Cardiac fibroblast (primary cell): ENCODE measurements around the gene PRL.
A peak's percentile ranks its signal among the peaks of the same experiment; 100 is the strongest.

Experiments
- DNase-seq, 2 donors: peaks; one replicate each; pipeline versions ENCODE4 v3.0.0 to v3.0.0-alpha.2; 2010; ENCODE audit warnings: low read depth in 2 of 2
- H3K4me3 ChIP-seq, 2 donors: replicated peaks in 1 of 2; 1 replicate in 1 of 2; 2 replicates in 1 of 2; pipeline ENCODE4 v1.5.1; 2011; ENCODE audit warnings: low read depth in 2 of 2, low read length in 2 of 2, mild to moderate bottlenecking in 2 of 2, moderate library complexity in 1 of 2
- TF ChIP-seq, protein P1 (sequence below): IDR thresholded peaks from one replicate; pipeline ENCODE4 v1.5.1; 2011; ENCODE audit warnings: low read depth, mild to moderate bottlenecking, low read length, inconsistent platforms

Gene PRL

DNA sequence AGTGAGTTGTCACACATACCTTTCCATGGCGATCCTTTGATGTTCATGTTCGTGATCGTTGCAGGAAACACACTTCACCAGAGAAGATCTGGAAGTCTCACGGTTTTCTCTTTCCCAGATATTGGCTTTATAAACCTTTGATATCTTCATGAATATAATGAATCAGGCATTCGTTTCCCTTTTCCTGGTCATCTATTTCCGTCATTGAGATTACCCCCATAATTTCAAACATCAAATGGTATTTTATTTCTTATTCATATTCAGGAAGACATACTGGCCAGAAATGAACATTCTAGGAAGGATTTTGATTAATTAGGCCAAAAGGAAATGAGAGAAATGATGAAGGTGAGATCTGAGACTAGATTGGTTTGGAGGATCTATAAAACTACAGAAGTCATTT, at the start of gene PRL:
Gene PRL, minus strand, starts transcription at position 101 of the 400 bp plus-strand sequence. Its CDS starts 54 bp downstream, at position 47.
- no peak within 1 kb of the TSS for H3K4me3 ChIP-seq
- TF ChIP-seq, protein P1, sequence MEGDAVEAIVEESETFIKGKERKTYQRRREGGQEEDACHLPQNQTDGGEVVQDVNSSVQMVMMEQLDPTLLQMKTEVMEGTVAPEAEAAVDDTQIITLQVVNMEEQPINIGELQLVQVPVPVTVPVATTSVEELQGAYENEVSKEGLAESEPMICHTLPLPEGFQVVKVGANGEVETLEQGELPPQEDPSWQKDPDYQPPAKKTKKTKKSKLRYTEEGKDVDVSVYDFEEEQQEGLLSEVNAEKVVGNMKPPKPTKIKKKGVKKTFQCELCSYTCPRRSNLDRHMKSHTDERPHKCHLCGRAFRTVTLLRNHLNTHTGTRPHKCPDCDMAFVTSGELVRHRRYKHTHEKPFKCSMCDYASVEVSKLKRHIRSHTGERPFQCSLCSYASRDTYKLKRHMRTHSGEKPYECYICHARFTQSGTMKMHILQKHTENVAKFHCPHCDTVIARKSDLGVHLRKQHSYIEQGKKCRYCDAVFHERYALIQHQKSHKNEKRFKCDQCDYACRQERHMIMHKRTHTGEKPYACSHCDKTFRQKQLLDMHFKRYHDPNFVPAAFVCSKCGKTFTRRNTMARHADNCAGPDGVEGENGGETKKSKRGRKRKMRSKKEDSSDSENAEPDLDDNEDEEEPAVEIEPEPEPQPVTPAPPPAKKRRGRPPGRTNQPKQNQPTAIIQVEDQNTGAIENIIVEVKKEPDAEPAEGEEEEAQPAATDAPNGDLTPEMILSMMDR: no peak
- no peak for DNase-seq

DNA sequence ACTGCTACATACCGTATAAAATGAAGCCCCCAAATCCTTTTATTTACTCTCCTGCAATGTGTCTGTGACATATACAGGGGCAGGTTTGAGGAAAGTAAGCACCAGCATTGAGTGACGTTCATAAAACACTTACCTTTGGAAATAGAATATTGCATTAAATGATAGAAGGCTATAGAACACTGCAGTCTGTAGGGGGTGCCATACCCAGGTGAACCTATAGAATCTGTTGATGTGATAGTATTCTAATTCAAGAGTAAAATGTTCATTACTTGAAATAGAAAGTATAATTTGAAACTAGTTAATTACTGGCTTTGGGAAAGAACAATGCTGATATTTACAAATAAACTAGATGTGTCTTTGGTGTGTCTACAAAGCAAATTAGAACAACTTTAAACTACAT, 47.0 kb upstream of the PRL start:
- no peak for DNase-seq
- H3K4me3 ChIP-seq: no peak overlapping the region
- TF ChIP-seq, protein P1: peak; percentile 1

DNA sequence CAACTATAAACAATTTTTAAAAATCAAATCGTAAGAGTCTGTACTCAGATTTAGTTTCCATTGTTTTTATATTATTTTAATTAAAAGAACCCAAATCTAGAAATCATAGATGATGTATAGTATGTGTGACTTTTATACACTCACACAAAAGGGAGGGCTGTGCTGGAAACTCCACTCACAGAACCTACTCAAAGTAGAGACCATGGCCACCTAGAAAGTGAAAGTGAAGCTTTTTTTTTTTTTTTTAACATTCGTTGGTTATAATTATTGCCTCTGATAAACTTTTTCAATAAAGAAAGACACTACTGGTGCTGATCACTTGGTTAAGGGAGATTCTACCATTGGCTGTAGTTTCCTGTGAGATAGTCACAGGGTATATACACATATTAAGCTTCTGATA, 37.9 kb upstream of the PRL start:
- TF ChIP-seq, protein P1: no peak
- H3K4me3 ChIP-seq: no peak overlapping the region
- no peak for DNase-seq

DNA sequence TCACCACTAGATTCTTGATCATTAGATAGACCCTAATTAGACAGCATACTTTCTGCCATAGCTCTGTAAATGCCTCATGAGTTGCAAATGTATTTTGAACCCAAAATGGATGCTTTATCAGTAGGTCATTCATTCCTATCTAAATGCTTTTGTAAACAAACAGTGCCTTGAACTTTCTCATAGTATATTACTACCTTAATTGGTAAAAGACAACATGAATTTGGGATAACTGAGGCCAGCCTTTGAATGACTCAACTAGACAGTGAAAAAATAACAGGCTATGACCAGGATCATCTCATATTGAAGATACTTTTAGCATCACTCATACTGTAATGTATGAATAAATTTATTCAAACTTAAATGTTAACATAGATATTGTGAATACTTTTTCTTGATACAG, 37.0 kb upstream of the PRL start:
- TF ChIP-seq, protein P1: no peak
- DNase-seq: peak in 1 of 2 donors; percentile 38
- H3K4me3 ChIP-seq: no peak overlapping the region

DNA sequence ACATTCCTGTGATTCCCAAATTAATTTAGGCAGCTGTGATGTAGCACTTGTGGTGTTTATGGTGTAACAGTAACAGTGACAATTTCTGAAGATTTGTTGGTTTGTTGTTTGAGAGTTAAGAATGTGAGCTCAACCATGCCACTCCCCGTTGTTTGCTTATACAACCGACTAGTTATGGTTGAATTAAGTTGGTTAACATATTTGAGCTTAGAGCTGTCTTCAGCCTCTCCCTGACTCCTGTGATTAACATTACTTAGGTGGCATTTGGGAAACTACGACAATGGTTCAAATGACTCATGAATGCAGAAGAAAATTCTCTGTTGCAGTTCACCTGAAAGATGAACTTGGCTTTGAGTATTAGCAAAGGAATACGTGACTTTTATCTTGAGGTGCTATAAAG, 35.9 kb upstream of the PRL start:
- DNase-seq: no peak
- TF ChIP-seq, protein P1: no peak
- no peak overlapping the region for H3K4me3 ChIP-seq

DNA sequence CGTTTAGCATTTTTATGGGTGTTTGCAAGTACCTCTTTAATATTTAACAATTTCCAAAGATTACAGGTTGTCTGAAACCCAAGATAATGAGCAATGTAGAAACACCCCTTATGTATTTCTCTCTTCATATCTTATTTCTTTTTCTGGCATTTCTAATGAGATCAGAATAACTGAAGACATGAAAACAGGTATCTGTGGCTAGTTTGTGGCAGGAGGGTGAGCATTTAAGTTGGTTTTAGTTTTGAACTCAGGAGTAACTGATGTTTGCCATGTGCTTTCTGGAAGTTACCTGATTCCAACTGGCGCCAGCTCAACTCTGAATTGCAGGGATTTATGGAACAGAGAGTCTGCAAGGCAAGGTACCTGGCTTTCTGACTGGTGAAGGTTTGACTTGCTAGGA, 35.4 kb upstream of the PRL start:
- no peak for DNase-seq
- TF ChIP-seq, protein P1: no peak
- H3K4me3 ChIP-seq: no peak overlapping the region

DNA sequence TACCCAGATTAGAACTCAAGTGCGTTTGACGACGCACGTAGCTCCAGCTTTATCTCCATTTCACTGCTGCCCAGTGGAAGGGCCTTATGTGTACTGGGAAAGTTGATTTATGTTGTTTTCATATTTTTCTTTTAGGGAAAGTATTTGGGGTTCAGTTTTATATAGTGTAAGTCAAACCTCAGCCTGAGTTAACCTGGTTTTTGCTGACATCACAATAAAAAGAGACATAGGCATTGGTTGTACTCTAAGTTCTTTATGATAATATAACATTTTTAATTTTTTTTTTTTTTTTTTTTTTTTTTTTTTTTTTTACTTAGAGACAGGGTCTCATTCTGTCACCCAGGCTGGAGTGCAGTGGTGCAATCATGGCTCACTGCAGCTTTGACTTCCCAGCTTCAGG, 34.1 kb upstream of the PRL start:
- H3K4me3 ChIP-seq: no peak overlapping the region
- TF ChIP-seq, protein P1: no peak
- no peak for DNase-seq
